ENCODE data around the gene TSPYL4.

TSPYL4 gene

DNA sequence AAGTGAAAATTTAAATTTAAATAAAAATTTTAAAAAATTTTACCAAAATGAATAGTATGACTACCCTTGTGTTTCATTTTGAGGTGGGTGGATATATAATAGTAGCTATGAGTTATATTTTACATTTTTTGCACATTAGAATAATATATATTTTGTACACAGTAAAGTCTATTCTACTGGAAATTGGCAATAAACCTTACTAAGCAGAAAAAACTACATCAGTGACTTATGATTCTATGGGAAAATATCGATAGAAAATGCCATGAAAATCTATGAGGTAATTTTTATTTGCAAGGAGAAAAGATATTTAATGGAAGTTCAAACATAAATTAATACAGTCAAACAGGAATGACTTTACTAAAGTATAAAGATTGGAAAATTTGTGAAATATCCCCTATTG, 2.8 kb upstream of the TSPYL4 start:
- no peak overlapping the region for H3K4me3 Mint-ChIP-seq
- no peaks in the 10 kb centered on the region for H3K27me3 Mint-ChIP-seq (ENCODE audit: low read depth)
- no peak overlapping the region for H3K27ac Mint-ChIP-seq
- peaks cover 8% of the 10 kb centered on the region for H3K4me1 Mint-ChIP-seq (ENCODE audit: low read depth)
- H3K36me3 Mint-ChIP-seq (ENCODE audit: low read depth), result peaks cover 7% of the 10 kb centered on the region
- no peaks in the 10 kb centered on the region for H3K9me3 Mint-ChIP-seq

DNA sequence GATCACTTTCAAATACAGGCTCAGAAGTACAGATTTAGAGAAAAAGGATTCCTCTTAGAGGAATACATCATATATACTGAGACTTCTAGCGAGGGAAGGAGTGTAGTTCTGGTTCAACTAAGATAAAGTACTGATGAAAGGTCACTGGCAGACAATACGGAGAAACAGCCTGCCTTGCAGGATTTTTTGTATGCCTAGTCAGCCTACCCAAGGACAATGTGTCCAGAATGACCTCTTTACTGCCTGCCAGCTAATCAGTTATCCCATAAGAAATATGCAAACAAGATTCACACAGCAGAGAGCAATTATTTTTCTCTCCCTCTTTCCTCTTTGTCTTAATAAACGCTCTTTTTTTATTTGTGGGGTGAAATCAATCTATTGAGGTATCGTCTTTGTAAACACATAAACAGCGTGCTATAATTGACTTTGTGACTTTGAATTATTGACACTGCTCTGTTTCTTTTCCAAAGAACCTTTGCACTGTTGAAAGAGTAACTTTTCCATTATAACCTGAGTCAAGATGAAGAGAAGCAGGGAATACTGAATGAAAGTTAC, 1.4 kb upstream of the TSPYL4 start:
- Mint-ChIP-seq H3K9me3 (no peaks in the 10 kb centered on the region), H3K4me1 (ENCODE audit: low read depth) (peaks cover 21% of the 10 kb centered on the region), H3K27me3 (ENCODE audit: low read depth) (no peaks in the 10 kb centered on the region), H3K4me3 (no peak overlapping the region), H3K27ac (no peak overlapping the region), H3K36me3 (ENCODE audit: low read depth) (peaks cover 15% of the 10 kb centered on the region)

DNA sequence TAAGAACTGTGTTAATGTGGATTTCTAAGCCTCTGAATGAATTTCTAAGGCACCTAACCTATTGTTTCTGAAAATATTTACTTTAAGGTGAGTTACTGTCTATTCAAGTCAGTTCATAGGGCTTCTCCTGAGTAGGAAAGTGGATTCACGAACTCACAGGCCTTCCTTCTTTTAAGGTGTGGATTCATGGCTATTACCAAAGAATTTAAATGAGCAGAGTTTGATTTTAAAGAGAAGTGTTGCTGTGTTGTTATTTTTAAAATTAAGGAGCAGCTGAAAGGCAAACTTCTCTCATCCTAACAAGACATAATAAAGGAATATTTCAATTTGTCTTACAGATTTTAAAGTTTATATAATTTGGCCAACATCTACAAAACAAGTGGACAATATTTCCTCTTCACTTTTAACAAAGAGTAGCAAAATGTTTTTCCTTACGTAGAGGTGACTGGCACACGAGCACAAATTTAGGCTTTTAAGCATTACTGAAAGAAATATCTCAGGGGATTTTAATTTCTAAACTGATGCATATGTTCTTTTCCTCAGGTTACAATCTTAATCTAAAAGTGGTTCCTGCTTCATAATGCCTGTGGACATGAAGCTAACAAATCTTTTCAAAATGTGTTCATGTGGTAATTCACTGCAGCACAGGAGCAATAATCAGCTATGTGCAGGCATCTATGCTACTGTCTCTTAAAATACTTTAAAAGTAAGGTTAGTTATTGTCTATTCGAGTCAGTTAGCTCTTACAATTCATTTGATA, 602 bp upstream of the TSPYL4 start:
- H3K27ac Mint-ChIP-seq, result no peak overlapping the region
- H3K4me3 Mint-ChIP-seq, result no peak overlapping the region
- no peaks in the 10 kb centered on the region for H3K27me3 Mint-ChIP-seq (ENCODE audit: low read depth)
- peaks cover 18% of the 10 kb centered on the region for H3K36me3 Mint-ChIP-seq (ENCODE audit: low read depth)
- H3K9me3 Mint-ChIP-seq, result no peaks in the 10 kb centered on the region
- peaks cover 26% of the 10 kb centered on the region for H3K4me1 Mint-ChIP-seq (ENCODE audit: low read depth)

DNA sequence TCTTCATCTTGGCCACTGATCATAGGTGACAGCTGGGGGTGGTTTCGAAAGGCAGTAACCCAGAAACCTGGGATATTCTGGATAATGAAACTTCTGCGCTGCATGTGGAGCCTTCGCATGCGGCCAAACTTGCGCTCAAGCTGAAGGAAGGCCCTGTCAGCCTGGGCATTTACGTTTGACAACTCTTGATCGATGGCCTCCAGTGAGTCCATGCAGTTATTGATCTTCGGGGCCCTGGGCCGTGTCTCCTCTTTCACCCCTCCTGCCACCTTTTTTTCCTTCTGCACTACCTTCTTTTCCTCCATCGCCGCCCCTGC, 729 bp downstream of the TSPYL4 start:
- Mint-ChIP-seq H3K27me3 (ENCODE audit: low read depth) (no peaks in the 10 kb centered on the region), H3K27ac (no peak overlapping the region), H3K36me3 (ENCODE audit: low read depth) (peaks cover 23% of the 10 kb centered on the region)

DNA sequence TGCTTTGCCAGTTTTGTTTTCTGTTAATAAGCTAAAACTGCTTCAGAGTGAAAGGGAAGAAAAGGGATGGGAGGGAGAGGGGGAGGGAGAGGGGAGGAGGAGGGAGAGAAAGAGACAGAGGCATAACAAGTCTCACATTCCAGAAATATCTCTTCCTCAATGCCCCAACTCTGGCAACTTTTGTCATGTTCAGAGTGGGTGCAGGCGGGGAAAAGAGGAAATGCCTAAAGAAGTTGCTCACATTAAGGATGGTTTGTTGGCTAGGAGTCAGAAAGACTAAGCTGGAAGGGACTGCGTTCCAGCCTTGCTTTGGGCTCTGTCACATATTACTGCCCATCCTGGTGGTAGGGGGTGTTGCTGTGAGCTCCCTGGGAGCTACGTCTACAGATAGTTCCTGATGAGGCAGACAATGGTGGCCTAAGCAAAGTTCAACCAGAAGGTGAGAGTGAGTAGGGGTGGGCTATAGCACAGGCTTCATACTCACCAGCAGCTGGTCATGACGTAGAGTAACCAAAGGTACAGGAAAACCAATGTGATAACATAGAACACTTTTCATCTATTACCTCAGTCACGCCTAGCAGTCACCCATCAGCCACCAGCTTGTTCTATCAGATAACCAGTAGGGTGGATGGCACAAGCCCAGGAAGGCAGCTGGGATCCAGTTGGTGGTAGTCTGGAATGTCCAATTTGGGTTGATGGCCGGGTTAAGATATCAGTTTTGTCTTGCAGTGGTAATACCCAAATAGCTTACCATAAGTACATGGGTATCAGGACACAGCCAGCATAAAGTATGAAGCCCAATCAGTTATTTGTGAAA, 2.1 kb downstream of the TSPYL4 start:
- no peaks in the 10 kb centered on the region for H3K27me3 Mint-ChIP-seq (ENCODE audit: low read depth)
- peaks cover 31% of the 10 kb centered on the region for H3K4me1 Mint-ChIP-seq (ENCODE audit: low read depth)
- peak overlapping the region; percentile 64 for H3K27ac Mint-ChIP-seq
- peak overlapping the region; percentile 75 for H3K4me3 Mint-ChIP-seq
- H3K36me3 Mint-ChIP-seq (ENCODE audit: low read depth), result peaks cover 23% of the 10 kb centered on the region
- no peaks in the 10 kb centered on the region for H3K9me3 Mint-ChIP-seq

More for the DNA sequence above, 729 bp downstream of the TSPYL4 start:
- Mint-ChIP-seq H3K9me3 (no peaks in the 10 kb centered on the region), H3K4me3 (no peak overlapping the region), H3K4me1 (ENCODE audit: low read depth) (peaks cover 30% of the 10 kb centered on the region)

DNA sequence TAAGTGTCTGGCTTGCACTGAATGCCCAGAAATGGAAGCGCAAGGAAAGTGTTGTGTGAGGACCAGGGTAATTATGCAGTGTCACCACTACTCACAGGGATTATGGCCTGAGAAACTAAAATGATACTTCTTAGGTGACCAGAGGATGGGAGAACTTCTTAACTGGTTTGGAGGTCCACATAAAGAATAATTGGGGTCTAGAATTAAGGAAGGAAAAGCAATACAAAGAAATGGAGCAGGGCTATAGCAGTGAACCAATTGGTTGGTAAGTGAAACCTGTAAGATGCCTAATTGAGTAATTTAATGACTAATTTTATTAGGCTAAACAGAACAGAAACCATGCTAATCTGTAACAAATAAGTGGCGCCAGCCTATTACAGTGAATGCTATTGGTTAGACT, 5.3 kb downstream of the TSPYL4 start:
- Mint-ChIP-seq H3K27me3 (ENCODE audit: low read depth) (no peaks in the 10 kb centered on the region), H3K36me3 (ENCODE audit: low read depth) (peaks cover 23% of the 10 kb centered on the region), H3K27ac (no peak overlapping the region), H3K9me3 (no peaks in the 10 kb centered on the region), H3K4me1 (ENCODE audit: low read depth) (peaks cover 31% of the 10 kb centered on the region), H3K4me3 (no peak overlapping the region)

DNA sequence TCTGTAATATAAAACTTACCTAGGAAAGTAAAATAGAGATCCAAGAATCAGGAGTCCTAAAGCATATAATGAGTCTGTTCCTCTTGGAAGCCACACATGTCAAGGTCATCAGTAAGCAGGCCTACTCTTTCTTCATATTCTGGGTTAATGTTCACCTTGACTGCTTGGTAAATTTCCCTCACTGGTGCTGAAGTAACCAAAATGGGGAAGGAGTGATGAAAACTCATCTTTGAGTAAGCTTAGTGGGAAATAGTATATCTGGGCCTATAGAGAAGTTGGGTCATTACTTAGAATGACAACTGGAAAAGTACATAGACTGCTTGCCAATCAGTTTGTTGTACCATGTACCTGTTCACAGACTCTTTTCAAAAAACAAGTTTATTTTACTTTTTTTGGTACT, 6.6 kb downstream of the TSPYL4 start:
- no peaks in the 10 kb centered on the region for H3K9me3 Mint-ChIP-seq

DNA sequence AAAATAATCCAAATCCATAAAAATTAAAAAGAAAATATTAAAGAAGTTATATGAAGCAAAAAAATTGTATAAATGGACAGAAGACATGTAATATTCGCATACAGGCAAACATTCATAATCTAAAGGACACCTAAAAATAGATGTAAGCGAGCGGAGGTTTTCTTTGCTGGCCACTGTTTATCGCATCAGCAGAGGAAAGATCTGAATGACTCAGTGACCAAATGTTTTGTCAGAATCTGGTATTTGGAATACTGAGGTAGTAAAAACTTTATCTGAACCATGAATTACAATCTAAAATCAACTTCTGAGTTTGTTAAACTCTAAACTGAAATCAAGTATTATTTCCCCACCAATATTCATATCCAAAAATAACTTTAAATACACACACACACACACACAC, 7.8 kb downstream of the TSPYL4 start:
- no peaks in the 10 kb centered on the region for H3K27me3 Mint-ChIP-seq (ENCODE audit: low read depth)
- H3K36me3 Mint-ChIP-seq (ENCODE audit: low read depth), result peaks cover 14% of the 10 kb centered on the region
- no peak overlapping the region for H3K4me3 Mint-ChIP-seq
- H3K27ac Mint-ChIP-seq, result no peak overlapping the region
- no peaks in the 10 kb centered on the region for H3K9me3 Mint-ChIP-seq
- H3K4me1 Mint-ChIP-seq (ENCODE audit: low read depth), result peaks cover 17% of the 10 kb centered on the region

More for the DNA sequence above, 6.6 kb downstream of the TSPYL4 start:
- Mint-ChIP-seq H3K36me3 (ENCODE audit: low read depth) (peaks cover 21% of the 10 kb centered on the region), H3K27me3 (ENCODE audit: low read depth) (no peaks in the 10 kb centered on the region), H3K4me1 (ENCODE audit: low read depth) (peaks cover 29% of the 10 kb centered on the region), H3K4me3 (no peak overlapping the region), H3K27ac (no peak overlapping the region)

DNA sequence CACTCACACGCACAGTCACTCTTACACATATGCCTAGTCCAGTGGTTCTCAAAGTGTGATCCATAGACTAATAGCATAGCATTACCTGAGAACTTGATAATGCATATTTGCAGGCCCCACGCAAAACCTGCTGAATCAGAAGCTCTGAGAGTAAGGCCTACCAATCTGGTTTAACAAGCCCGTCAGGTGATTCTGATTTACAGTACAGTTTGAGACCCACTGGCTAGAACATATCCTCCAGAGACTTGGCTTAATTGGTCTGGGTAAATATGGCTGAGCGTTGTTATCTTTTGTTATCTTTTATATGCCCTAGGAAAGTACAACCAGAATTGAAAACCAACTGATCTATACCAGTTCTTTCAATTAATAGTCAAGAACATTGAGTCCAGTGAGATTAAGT, 9.6 kb downstream of the TSPYL4 start:
- H3K4me1 Mint-ChIP-seq (ENCODE audit: low read depth), result peaks cover 5% of the 10 kb centered on the region
- no peaks in the 10 kb centered on the region for H3K9me3 Mint-ChIP-seq
- no peak overlapping the region for H3K4me3 Mint-ChIP-seq
- no peaks in the 10 kb centered on the region for H3K27me3 Mint-ChIP-seq (ENCODE audit: low read depth)
- no peak overlapping the region for H3K27ac Mint-ChIP-seq
- peaks cover 5% of the 10 kb centered on the region for H3K36me3 Mint-ChIP-seq (ENCODE audit: low read depth)

DNA sequence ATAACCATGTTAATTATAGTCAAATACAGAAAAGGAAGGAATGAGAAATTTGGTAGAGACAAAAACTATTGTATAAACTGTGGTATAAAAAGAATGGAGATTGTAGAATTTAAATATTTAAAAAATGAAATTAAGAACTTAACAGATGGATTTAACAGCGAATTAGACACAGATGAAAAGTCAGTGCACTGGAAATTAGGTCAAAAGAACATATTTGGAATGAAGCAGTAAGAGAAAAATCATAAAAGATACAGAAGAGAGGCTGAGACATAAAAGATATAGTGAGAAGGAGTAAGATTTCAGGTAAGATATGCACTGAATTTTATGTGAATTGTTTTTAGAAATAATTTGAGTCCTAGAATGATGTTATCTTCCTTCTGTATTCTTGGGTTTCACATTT, 14.0 kb downstream of the TSPYL4 start:
- H3K27me3 Mint-ChIP-seq (ENCODE audit: low read depth), result no peaks in the 10 kb centered on the region
- H3K4me3 Mint-ChIP-seq, result no peak overlapping the region
- H3K27ac Mint-ChIP-seq, result no peak overlapping the region
- H3K36me3 Mint-ChIP-seq (ENCODE audit: low read depth), result no peaks in the 10 kb centered on the region
- no peaks in the 10 kb centered on the region for H3K4me1 Mint-ChIP-seq (ENCODE audit: low read depth)
- no peaks in the 10 kb centered on the region for H3K9me3 Mint-ChIP-seq

DNA sequence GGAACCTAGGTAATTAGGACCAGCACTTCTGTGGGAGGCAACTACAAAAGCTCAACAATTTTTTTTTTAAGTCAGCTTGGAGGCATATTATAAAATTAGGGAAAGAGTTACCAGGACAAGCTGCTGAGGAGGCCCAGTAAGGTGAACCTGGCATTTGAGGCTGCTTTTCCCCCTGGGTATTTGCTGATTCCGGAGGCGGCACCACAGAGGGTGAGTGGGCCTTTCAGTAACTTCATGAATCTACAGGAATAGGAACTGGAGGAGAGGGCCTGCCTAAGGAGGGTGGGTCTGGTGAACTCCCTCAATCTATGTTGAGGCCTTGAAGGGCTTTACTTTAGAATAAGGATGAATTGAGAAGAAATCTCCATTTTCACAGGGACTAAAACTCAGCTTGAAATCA, 14.6 kb downstream of the TSPYL4 start:
- no peaks in the 10 kb centered on the region for H3K4me1 Mint-ChIP-seq (ENCODE audit: low read depth)
- no peak overlapping the region for H3K4me3 Mint-ChIP-seq
- no peaks in the 10 kb centered on the region for H3K9me3 Mint-ChIP-seq
- no peak overlapping the region for H3K27ac Mint-ChIP-seq
- no peaks in the 10 kb centered on the region for H3K27me3 Mint-ChIP-seq (ENCODE audit: low read depth)
- no peaks in the 10 kb centered on the region for H3K36me3 Mint-ChIP-seq (ENCODE audit: low read depth)

DNA sequence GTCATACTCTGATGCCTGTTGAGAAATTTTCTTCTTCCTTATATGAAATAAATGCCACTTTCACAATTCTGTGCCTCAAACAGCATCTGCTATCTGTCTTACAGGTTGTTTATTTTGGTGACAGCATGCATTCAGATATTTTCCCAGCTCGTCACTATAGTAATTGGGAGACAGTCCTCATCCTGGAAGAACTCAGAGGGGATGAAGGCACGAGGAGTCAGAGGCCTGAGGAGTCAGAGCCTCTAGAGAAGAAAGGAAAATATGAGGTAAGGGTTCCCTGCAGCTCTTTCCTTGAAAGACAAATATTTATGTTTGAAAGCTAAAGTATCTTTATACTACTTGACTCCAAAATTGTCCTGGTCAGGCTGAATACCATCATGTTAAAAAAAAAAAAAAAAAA, 15.8 kb downstream of the TSPYL4 start:
- Mint-ChIP-seq H3K27me3 (ENCODE audit: low read depth) (no peaks in the 10 kb centered on the region), H3K4me3 (no peak overlapping the region), H3K36me3 (ENCODE audit: low read depth) (no peaks in the 10 kb centered on the region), H3K9me3 (no peaks in the 10 kb centered on the region), H3K4me1 (ENCODE audit: low read depth) (no peaks in the 10 kb centered on the region), H3K27ac (no peak overlapping the region)

DNA sequence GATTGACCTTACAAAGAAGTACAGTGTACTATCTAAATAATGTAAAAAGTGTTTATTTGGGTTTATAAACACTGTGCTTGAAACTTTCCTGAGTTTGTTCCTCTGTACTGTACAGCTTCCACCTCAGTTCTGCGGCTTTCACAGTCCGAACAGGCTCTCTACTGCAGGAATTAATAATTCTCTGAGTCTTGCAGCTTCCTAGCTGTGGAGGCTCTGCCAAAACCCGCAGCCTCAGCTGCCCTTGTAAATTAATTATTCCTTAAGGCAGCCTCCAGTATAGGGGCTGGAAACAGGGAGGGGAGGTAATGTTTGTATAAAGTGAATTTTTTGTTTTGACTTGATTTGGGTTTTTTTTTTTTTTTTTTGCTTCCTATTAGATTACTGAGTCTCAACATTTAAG, 19.2 kb downstream of the TSPYL4 start:
- H3K4me3 Mint-ChIP-seq, result no peak overlapping the region
- no peaks in the 10 kb centered on the region for H3K36me3 Mint-ChIP-seq (ENCODE audit: low read depth)
- H3K27ac Mint-ChIP-seq, result no peak overlapping the region
- H3K4me1 Mint-ChIP-seq (ENCODE audit: low read depth), result no peaks in the 10 kb centered on the region
- H3K27me3 Mint-ChIP-seq (ENCODE audit: low read depth), result no peaks in the 10 kb centered on the region
- no peaks in the 10 kb centered on the region for H3K9me3 Mint-ChIP-seq

DNA sequence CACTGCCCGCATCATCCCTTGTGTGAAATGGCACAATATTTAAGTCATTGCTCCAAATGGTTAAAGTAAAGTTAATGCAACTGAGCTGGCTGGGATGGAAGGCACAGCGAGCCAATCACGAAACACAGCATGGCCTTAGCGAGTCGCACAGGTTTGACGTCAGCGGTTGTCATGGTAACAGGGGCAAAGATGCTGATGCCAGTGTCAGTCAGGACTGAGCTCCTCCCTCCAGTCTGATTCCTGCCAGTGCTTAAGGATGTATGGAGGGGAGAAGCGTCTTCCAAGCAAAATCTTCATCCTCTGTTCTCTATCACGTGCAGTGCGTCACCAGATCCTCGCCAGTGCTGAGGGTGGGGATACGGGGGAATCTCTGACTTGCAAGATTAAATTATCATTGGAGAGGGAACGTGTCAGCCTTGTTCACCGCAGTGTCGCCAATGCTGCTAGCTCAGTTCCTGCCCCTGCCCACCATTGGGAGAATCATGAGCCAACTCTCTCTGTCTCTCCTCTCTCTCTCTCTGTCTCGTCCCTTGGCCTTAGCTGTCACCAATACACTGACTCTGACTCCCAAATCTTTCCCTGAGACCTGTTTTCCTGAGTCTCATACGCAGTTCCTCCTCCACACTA, 24.5 kb downstream of the TSPYL4 start:
- Mint-ChIP-seq H3K9me3 (no peaks in the 10 kb centered on the region), H3K27me3 (ENCODE audit: low read depth) (no peaks in the 10 kb centered on the region), H3K36me3 (ENCODE audit: low read depth) (no peaks in the 10 kb centered on the region), H3K4me3 (no peak overlapping the region), H3K4me1 (ENCODE audit: low read depth) (no peaks in the 10 kb centered on the region), H3K27ac (no peak overlapping the region)

DNA sequence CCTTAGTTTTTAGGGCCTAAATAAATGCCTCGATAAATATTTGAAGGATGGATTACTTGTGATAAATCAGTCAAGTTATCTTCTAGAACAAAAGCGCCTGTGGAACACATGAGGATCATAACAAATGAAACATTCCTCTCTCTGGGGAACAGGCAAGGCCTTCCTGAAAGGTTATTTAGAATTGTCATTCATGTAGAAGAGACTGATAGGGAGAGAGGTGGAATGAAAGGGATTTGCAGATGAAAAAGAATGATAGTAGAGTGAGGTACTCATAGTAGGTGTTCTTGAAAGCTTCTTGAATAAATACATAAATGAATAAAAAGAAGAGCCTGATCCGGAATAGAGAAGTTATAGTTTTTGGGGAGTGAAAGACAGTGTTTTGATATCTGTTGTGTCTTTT, 30.5 kb downstream of the TSPYL4 start:
- Mint-ChIP-seq H3K36me3 (ENCODE audit: low read depth) (no peaks in the 10 kb centered on the region), H3K27ac (no peak overlapping the region)

More for the DNA sequence above, 30.5 kb downstream of the TSPYL4 start:
- no peaks in the 10 kb centered on the region for H3K27me3 Mint-ChIP-seq (ENCODE audit: low read depth)
- H3K9me3 Mint-ChIP-seq, result no peaks in the 10 kb centered on the region
- no peaks in the 10 kb centered on the region for H3K4me1 Mint-ChIP-seq (ENCODE audit: low read depth)
- no peak overlapping the region for H3K4me3 Mint-ChIP-seq

Data from T-helper 1 cell treated with Interleukin-12 subunit alpha and Interleukin-12 subunit beta and Interleukin-4 antibody, amounts not matched to agents 30 μg/mL and 1 μg/mL, for 36 hours (primary cell).